OCI-LY3 (cell line): ENCODE measurements around the gene C1orf122.

Experiments used
- EZH2phosphoT487 ChIP-seq: fragments of 200-600 bp; shearing (Covaris generic); IDR thresholded peaks from 2 replicates; pipeline ENCODE4 v1.6.1; 2018; ENCODE audit warnings: antibody characterized with exemption, mixed run types, low read depth
- TF ChIP-seq, protein P1 (sequence below): fragments of 200-600, 300-600 bp; sonication (generic); IDR thresholded peaks from 2 replicates; pipeline ENCODE4 v1.5.1; 2014; ENCODE audit warnings: antibody characterized with exemption, low read length, low read depth

DNA sequence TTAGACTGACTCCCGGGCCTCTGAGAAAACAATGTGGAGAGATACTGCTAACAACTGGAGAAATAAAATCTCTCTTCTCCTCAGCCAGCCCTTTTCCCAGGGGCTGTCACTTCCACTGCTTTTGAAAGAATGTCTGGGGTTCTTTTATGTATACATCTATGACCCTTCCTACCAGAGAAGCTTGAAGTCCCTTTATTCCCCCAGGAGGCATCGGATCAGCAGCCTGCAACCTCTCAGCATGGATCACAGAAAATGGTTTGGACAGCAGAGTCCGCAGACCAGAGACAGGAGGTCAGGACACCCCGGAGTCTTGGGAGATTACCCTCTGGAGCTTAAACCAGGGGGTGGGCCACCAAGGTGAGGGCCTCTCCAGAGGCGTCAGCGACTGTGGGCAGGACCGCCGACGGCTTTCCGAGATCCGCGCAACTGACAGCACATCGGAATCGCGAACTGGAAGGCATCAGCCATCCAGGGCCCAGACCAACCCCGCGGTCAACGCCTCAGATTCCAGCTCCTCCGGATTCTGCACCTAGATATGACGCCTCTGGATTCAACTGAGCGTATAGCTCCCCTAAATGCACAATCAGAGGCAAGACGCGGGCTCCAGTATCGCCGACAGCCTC is 43.7 kb upstream of the C1orf122 start:
- TF ChIP-seq, protein P1, sequence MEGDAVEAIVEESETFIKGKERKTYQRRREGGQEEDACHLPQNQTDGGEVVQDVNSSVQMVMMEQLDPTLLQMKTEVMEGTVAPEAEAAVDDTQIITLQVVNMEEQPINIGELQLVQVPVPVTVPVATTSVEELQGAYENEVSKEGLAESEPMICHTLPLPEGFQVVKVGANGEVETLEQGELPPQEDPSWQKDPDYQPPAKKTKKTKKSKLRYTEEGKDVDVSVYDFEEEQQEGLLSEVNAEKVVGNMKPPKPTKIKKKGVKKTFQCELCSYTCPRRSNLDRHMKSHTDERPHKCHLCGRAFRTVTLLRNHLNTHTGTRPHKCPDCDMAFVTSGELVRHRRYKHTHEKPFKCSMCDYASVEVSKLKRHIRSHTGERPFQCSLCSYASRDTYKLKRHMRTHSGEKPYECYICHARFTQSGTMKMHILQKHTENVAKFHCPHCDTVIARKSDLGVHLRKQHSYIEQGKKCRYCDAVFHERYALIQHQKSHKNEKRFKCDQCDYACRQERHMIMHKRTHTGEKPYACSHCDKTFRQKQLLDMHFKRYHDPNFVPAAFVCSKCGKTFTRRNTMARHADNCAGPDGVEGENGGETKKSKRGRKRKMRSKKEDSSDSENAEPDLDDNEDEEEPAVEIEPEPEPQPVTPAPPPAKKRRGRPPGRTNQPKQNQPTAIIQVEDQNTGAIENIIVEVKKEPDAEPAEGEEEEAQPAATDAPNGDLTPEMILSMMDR, result no peak
- TF ChIP-seq EZH2phosphoT487, result no peak
